NK-92 (cell line): ENCODE data around the gene ATP6AP2.
"Not testable (repeated sequence)": the region's sequence is repeated elsewhere in the genome, so short reads cannot be mapped to it uniquely, and the experiment has no call there.

ENCODE experiments used
- DNase-seq: peaks from one replicate; lab custom pipeline; 2025; ENCODE audit not compliant: unreplicated experiment; lab: John Stamatoyannopoulos, UW

ATP6AP2 gene

DNA sequence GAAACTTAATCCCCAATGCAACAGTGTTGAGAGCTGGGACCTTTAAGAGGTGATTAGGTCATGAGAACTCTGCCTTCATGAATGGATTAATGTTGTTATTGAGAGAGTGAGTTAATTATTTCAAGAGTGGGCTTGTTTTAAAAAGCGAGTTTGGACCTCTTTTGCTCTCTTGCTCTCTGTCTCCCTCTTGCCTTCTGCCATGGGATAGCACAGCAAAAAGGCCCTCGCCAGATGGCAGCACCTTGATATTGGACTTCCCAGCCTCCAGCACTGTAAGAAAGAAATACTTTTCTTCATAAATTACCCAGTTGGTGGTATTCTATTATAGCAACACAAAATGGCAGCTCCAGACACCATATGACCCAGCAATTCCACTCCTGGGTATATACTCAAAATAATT, 7.0 kb upstream of the ATP6AP2 start:
- no peak for DNase-seq

DNA sequence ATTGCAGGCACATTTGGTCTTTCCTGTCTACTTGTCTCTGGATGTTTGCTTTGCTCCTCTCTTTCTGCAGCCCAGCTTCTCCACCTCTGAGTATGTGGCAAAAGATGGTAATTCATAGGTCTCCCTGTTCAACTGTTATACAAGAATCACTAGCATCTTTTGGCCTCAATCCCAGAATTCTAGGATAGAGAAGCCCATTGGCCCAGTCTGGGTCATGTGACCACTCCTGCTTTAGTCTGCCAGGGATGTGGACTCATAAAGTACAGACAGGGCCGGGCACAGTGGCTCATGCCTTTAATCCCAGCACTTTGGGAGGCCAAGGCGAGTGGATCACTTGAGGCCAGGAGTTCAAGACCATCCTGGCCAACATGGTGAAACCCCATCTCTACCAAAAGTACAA, 5.4 kb upstream of the ATP6AP2 start:
- not testable (repeated sequence) for DNase-seq

DNA sequence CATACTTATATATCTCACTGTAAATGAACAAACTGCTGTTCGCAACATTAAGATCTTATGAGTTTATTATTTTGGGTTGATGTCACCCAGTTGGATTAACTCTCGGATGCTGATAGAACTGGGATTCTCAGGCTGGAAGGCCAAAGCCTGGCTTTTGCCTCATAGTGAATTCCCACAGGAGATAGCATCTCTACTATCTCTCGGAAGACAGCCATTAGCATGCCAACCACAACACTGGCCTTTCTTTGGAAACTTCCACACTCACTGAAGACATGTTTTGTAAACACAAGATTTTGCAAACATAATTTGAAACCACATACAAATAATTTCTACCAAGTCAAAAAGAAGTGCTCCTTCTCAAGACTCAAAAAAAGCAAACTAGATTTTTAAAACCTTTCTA, 4.5 kb upstream of the ATP6AP2 start:
- DNase-seq: no peak

DNA sequence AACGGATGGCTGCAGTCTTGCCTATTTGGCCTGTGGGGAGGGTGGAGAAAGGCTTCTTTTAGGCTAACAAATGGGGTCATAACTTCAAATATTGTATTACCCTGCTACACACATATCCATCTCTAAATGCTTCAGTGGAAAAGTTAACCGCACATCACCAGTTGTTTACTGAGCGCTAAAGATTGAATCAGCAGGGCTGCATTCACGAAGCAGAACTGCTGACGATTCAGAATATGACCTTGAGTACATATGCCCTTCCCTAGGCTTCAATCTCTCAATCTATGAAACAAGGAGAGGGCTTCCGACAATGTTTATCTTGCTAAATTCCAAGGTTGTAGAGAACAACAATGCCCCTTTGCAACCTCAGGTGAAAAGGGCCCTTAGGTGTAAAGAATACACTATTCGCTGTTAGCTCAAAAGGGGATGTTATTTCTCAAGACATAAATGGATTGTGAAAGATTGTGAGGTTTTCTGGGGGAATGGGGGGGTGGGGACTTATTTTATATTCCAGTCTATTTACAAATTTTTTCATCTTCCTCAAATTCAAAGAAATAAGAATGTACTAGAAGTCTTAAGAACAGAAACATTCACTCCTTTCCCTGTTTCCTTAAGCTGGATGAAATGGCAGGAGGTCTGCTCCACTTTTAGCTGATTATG, 2.6 kb upstream of the ATP6AP2 start:
- DNase-seq: no peak

DNA sequence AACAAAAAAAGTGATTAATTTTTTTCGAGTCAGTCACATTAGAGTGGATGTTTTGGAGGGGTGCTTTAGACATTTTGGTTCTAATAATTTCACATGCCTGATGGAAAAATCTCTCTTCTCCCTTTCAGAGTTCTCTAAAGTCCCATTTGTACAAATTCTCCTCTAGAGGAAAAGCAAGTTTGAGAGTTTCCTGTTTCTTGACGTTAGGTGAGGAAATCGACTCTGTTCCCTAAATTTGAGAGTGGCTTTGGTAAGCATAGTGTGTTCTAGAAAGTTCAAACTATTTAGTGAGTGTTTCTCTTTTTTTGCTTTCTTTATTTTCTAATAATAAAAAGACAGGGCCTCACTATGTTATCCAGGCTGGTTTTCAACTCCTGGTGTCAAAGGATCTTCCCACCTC, 1.6 kb upstream of the ATP6AP2 start:
- DNase-seq: no peak

DNA sequence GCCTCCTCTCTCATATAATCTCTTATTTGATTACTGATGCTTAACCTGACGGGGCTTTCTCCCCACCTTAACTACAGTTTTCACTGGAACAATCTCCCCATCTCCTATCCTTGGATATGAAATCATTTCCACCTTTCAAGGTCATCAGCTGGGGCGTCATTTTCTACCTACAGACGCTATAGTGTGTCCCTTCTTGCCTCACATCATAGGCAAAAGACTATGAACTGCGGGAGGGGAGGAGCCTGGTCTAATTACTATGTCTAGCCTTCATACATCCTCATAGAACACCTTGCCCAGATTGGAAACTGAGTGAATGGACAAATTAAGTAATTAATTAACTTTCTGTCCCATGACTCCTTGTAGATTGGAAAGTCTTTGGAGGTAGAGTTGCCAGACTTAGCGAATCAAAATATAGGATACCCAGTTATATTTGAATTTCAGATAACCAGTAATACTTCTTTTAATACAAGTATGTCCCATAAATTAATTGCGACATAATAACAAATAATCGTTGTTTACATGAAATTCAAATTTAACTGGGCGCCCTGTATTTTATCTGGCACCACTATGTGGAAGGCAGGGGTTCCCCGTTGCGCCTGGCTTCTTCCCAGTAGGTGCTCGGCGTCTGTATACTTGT, 752 bp upstream of the ATP6AP2 start:
- no peak for DNase-seq

DNA sequence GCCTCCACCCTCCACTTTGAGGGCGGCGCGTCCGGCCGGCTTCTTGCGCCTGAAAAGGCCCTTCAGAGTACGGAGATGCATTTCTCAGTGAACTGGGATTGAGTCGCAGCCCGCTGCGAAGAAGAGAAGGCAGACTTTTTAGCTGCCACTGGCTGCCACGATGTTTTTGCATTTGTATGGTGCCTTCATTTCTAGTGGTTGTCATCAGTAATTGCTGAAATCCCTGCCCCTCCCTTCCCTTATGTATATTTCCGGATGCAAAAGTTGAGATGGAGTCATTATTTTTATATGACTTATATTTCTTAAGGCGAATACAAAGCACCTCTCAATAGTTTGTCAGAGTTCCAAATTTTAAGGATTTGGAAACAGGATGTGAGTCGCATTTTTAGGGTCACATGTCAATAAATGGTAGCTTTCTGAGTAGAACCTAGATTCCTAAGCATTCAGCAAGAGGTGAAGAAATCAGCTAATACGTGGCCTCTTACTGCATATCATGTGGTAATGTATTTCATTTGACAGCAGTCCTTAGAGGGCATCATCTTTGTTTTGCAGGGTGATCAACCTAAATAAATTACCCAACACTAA, 658 bp downstream of the ATP6AP2 start:
- no peak for DNase-seq

DNA sequence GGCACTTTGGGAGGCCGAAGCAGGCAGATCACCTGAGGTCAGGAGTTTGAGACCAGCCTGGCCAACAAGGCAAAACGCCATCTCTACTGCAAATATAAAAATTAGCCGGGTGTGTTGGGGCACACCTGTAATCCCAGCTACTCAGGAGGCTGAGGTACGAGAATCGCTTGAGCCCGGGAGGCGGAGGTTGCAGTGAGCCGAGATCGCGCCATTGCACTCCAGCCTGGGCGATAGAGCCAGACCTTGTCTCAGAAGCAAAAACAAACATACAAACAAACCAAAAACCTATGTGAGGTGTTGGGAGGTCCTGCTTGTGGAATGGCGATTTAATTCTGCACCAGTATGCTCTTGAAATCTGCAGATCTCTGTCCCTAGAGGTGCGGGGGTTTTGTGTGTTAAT, 1.4 kb downstream of the ATP6AP2 start:
- not testable (repeated sequence) for DNase-seq

DNA sequence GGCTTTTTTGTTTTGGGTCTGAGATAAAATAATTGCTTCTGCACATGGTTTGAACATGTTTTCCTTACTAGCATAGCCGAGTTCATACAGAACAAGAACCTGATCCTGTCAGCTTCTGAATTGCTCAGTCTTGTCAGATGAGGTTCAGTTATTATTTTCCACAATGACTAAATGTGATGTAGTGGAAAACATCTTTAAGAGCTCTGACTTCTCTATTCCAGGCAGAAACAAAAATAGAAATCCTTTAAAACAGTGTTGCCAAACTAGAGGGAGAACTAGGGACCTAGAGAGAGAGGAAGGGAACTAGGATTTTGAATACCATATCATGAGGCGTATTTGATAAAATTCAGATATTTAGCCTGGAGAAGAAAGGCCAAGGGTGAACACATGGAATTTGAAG, 2.0 kb downstream of the ATP6AP2 start:
- no peak for DNase-seq

DNA sequence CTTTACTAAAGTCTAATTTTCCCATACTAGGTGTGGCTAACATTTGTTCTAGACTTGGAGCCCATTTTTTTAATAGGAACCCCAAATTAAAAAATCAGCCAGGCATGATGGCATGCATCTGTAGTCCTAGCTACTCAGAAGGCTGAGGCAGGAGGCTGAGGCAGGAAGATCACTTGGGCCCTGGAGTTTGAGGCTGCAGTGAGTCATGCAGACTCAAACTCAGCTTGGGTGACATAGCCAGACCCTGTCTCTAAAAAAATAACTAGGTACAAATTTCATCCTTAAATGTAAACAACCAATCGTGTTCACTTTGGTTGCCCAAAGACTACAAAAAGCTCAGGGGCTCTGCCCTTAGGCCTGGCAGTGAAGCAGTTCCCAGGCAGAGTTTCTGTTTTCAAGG, 6.9 kb downstream of the ATP6AP2 start:
- DNase-seq: not testable (repeated sequence)

DNA sequence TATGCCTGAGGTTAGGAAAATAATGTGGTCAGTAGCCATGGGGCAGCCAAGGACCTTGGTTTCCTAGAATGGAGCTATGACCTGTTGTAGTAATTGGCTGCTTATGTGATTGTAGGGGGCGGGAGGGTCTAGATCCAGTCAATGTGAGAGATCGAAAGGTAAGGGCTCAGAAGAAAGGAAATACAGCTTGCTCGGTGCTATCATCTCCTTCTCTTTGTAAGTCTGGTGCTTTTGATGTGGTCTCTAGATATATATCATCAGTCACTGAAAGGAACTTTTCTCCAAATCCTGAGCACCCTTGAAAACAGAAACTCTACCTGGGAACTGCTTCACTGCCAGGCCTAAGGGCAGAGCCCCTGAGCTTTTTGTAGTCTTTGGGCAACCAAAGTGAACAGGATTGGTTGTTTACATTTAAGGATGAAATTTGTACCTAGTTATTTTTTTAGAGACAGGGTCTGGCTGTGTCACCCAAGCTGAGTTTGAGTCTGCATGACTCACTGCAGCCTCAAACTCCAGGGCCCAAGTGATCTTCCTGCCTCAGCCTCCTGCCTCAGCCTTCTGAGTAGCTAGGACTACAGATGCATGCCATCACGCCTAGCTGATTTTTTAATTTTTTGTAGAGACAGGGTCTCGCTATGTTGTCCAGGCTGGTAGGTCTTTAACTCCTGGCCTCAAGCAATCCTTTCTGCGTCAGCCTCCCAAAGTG, 9.0 kb downstream of the ATP6AP2 start:
- DNase-seq: not testable (repeated sequence)

DNA sequence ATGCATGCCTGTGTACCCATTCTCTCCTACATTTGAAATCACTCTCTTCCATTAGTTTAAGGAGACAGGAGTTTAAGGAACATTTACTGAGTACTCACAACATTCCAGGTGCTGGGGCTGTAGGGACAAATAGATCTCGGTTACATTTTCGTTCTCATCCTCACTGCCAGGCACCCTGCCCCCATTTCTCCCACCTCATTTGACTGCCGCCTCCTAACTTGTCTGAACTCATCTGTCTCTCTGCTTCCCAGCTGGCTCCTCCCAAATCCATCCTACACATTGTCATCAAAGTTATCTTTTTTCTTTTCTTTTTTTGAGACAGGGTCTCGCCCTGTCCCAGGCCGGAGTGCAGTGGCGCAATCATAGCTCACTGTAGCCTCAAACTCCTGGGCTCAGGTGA, 22.7 kb downstream of the ATP6AP2 start:
- DNase-seq: no peak

DNA sequence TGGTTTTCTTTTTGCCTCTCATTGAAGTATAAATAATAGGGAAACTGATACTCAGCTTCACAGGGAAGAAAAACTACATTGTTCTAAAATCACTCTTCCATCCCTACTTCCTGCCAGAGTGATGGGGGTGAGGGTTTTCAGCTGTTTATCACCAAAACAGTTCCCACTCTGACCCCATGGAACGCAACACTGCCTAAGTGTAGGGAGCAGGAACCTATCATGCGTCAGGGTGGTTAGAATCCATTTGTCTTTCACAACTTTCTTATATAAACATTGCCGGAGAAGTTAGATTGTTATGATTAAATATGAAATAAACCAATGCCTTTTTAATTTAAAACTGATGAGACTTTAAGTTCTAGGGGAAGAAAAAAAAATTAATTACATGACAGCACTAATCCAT, 26.6 kb downstream of the ATP6AP2 start:
- no peak for DNase-seq

DNA sequence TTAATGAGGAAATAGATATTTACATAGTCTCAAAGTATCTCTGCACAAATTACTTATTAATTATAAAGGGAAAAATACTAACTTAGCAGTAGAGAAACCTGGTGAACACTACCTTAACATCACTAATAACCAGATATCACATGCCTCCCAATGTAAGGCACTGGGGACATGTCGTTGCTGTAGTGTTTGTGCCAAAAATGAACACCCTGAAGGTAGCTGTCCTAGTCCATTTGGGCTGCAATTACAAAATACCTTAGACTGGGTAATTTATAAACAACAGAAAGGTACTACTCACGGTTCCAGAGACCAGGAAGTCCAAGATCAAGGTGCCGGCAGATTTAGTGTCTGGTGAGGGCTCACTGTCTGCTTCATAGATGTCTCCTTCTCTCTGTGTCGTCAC, 31.7 kb downstream of the ATP6AP2 start:
- DNase-seq: no peak

DNA sequence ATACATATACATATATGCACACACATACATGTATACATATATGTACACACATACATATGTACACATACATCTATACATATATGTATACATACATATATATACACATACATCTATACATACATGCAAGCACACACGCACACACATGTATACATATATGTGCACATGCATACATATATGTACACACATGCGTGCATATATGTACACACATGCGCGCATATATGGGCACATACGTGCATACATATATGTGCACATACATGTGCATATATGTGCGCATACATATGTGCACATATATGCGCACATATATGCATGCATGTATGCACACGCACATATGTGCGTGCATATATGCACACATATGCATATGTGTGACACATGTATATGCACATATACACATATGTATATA, 35.2 kb downstream of the ATP6AP2 start:
- no peak for DNase-seq

DNA sequence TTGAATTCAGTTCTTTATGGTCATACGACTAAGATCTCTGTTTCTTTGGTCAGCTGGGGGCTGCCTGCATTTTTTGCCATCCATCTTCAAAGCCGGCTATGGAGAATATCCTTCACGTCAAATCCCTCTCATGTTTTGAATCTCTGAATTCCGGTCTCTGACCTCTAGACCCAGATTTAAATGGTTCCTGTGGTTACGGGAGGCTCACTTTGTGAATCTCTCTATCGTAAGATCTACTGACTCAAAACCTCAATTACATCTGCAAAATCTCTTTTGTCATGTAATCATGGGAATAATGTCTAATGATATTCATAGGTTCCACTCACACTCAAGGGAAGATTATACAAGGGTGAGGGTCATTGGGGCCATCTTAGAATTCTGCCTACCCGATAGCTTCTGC, 36.8 kb downstream of the ATP6AP2 start:
- no peak for DNase-seq

DNA sequence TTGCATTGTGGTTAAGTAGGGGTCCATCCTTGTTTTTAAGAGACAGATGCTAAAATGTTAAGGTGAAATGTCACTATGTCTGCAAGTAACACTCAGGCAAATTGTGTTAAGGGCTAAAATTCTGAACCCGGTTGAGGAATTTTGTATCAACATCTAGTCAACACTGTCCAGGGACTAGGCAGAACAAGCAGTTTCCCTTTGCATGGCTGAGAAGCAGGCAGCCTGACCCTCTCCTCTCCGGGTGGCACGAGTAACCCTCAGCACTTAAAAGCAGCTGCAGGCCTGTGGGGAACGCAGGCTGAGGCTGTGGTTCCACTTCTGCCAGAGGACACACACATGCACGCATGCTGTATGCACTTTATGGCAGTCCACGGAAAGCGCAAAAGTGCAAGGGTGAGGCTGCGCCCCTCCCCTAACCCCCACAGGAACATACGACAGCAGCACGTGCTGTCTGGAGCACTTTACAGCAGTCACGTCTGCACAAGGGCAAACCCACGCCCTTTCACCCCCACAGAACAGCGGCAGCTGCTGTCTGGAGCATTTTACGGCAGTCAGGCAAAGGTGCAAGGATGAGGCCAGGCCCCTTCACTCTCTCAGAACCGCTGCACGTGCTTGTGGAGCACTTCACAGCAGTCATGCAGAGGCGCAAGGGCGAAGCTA, 41.8 kb downstream of the ATP6AP2 start:
- DNase-seq: no peak

DNA sequence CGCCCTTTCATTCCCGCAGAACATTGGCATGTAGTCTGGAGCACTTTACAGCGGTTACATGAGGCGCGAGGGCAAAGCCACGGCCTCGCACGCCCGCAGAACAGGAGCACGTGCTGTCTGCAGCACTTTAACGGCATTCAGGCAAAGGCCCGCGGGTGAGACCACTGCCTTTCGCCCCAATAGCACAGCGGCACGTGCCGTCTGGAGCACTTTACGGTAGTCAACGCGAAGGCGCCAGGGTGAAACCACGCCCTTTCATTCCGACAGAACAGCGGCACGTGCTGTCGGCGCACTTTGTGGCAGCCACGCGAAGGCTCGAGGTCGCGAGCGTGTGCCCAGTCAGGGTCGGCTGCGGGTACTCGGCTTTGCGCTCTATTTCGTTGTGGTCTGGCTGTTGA, 42.4 kb downstream of the ATP6AP2 start, which contains the start of gene MPC1L:
Gene MPC1L, plus strand, starts transcription at position 290 of the 398 bp plus-strand sequence. CDS start 138 bp downstream, outside the sequence.
- no peak for DNase-seq

DNA sequence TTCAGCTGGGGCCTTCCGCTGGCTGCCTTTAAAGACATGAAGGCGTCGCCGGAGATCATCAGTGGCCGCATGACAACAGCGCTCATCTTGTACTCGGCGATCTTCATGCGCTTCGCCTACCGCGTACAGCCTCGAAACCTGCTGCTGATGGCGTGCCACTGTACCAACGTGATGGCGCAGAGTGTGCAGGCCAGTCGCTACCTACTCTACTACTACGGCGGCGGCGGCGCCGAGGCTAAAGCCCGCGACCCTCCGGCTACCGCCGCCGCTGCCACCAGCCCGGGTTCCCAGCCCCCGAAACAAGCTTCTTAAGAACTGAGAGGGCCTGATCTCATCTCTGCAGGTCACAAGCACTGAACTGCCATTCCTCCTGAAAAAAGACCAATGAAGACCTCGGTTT, 42.9 kb downstream of the ATP6AP2 start:
- DNase-seq: no peak

DNA sequence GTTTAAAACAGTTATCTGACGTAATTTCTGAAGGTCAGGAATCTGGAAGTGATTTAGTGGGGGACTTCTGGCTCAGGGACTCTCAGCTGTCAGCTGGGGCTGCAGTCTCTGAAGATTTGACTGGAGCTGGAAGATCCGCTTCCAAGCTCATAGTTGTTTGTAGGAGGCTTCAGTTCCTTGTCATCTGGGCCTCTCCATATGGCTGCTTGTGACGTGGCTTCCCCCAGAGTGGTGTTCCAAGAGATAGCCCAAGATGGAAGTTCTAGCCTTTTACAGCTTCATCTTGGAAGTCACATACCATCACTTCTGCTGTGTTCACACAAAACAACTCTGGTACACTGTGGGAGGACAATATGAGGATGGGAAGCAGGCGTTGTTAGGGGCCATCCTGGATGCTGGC, 44.5 kb downstream of the ATP6AP2 start:
- no peak for DNase-seq

DNA sequence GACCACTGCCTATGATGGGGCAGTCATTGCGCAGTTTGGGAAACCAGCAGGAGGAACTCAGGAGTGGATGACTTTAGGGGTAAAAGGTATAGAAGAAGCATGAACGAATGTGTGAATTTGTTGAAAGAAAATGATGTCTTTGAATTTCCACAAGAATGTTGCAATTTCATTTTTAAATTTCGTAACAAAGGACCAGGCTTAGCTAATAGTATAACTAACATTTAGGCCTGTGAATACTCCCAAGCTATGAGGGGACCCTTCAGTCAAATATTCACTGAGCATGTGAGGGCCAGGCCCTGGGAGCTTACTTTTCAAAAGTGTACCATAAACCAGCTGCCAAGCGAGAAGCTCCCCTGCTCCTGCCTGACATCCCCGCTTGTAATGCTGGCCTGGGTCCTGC, 47.7 kb downstream of the ATP6AP2 start:
- DNase-seq: no peak
